ENCODE measurements around the gene YARS1.

Gene YARS1

DNA sequence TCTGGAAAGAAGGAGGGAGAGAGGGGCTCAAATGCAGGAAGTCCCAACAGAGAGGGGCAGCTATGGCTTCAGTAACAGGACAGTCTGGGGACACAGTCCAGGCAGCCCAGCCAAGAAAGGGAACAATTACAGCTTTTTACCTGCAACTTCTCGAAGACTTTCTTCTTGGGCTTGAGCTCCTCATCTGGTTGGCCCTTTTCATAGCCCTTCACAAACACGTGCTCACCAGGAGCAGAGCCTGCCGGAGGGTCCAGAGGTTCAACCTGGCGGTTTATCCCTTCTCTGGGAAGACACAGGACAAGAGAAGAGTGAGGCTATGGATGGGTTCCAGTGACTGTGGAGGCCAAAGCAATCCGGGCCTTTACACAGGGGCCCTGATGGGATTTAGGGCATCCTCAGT lies 37.9 kb downstream of the YARS1 start:
- no peak for DNase-seq (ENCODE audit: low spot score)

DNA sequence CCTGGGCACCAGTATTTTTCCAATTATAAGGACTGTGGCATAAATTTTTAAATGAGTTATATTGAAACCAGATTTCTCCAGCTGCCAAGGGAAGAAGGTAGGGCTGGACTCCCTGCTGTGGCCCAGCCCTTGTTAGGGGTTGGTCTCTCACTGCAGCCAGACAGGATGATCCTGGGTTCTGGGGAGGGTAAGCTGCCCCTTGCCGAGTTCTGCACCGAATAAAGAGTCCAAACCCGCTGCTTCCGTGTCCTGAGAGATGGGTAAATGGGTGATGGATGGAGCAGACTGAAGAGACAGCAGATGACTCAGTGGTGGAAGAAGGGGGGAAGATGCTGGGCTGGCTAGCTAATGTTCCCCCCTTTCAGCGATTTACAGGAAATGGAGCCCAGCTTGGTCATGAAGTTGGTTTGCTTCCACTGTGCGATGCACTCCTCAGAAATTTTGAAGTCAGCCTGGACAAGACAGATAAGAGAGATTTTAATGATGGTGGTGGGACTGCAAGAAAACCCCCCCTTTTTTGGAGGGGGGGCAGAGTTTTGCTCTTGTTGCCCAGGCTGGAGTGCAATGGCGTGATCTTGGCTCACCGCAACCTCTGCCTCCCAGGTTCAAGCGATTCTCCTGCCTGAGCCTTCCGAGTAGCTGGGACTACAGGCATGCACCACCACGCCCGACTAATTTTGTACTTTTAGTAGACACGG lies 41.4 kb downstream of the YARS1 start:
- DNase-seq (ENCODE audit: low spot score) = no peak

DNA sequence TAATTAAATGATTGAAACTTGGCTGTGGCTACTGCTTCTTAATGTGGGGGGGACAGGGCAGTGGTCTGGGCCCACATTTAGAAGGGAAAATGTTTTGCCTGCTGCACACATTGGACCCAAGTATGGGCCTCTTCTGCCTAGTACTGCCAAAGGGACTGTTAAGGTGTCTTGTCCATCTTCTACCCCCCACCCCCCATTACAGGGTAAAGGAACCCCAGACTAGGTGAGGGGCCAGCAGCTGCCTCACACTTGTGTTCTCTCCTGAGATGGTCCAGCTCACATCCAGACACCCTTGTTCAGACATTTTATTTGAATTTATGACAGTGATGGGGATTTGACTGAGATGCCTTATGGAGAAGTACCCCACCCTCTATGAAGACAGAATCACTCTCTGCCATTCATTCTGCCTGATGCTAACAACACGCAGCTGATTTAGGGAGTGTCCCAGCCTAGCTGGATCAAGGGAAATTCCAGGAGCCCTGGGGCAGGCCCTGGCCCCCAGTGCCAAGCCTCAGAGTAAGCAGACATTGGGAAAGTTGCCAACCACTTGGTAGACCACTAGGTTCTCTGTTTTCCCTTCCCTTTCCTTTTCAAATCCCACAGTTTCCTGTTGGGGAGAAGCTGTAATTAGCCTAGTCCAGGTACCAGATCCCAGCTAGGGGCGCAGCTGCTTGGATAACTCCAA lies 42.1 kb downstream of the YARS1 start:
- DNase-seq (ENCODE audit: low spot score) = no peak

DNA sequence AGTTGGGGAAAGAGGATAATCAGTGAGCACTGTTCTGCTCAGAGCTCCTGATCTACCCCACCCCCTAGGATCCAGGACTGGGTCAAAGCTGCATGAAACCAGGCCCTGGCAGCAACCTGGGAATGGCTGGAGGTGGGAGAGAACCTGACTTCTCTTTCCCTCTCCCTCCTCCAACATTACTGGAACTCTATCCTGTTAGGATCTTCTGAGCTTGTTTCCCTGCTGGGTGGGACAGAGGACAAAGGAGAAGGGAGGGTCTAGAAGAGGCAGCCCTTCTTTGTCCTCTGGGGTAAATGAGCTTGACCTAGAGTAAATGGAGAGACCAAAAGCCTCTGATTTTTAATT lies 42.7 kb downstream of the YARS1 start:
- DNase-seq (ENCODE audit: low spot score) = no peak

DNA sequence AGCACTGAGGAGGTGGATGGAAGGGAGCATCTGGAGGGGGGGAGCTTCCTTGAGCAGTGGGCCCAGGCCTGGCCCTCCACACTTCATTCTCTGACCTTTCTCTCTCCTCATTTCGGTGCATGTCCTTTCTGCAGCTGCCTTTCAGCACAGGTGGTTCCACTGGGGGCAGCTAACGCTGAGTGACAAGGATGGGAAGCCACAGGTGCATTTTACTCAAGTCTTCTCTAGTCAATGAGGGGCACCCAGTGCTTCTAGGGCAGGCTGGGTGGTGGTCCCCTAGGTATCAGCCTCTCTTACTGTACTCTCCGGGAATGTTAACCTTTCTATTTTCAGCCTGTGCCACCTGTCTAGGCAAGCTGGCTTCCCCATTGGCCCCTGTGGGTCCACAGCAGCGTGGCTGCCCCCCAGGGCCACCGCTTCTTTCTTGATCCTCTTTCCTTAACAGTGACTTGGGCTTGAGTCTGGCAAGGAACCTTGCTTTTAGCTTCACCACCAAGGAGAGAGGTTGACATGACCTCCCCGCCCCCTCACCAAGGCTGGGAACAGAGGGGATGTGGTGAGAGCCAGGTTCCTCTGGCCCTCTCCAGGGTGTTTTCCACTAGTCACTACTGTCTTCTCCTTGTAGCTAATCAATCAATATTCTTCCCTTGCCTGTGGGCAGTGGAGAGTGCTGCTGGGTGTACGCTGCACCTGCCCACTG lies 43.2 kb downstream of the YARS1 start:
- no peak for DNase-seq (ENCODE audit: low spot score)

DNA sequence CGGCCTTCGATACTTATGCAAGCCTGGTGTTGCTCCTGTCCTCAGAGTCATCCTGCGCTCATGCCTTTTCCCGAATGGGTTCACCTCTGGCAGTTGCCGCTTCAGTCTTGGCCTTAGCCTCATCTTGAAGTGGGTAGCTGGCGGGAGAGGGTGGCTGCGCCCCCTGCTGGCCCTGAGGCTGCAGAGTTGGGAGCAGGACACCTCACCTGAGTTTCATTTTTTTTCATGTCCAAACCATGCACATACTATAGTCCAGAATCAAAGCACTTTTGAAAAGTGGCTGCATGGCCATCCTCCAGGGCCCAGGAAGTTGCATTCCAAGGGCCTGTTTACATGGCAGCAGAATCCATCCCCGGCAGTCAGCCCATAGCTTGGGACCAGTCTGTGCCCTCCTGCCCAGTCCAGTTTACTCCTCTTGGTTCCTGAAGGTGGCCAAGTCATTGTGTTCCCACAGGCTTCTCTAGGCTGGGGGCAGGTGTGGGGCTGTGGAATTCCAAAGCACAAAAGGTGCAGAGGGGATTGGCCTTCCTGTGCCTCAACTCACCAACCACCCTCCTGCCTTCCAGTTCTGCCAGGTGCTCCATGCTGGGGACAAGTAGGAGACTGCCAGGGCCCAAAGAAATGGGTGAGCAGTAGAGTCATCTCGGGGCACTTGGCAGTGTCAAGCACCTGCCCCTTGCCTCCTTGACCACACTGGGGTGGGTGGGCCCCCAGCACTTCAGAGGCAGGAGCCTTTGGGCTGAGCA lies 44.0 kb downstream of the YARS1 start:
- peak; percentile 47 for DNase-seq (ENCODE audit: low spot score)

DNA sequence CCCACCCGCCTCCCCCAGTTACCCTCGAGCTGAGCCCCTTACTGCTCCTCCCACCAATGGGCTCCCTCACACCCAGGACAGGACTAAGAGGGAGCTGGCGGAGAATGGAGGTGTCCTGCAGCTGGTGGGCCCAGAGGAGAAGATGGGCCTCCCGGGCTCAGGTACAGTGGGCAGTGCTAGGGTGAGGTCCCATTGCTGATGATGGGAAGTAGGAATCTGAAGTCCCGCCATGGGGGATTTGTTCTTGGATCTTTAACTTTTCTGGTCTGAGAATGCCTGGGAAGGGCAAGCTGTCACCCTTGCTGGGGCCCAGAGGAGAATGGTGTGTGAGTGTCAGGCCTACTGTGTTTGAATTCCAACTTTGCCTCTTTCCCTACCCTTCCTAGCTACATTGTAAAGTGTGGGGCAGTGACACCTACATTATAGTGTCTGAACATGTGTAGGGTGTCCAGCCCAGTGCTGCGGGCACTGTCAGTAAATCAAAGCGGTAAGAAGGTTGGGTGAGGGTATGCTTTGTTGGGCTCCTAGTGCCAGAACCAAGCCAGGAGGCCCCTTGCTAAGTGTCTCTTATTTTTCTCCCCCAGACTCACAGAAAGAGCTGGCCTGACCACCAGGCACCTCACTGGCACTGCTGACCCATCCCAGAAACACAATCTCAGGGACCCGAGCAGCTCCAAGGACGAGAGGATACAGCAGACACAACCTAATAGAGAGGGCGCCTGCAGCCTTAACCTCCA lies 44.7 kb downstream of the YARS1 start:
- no peak for DNase-seq (ENCODE audit: low spot score)

DNA sequence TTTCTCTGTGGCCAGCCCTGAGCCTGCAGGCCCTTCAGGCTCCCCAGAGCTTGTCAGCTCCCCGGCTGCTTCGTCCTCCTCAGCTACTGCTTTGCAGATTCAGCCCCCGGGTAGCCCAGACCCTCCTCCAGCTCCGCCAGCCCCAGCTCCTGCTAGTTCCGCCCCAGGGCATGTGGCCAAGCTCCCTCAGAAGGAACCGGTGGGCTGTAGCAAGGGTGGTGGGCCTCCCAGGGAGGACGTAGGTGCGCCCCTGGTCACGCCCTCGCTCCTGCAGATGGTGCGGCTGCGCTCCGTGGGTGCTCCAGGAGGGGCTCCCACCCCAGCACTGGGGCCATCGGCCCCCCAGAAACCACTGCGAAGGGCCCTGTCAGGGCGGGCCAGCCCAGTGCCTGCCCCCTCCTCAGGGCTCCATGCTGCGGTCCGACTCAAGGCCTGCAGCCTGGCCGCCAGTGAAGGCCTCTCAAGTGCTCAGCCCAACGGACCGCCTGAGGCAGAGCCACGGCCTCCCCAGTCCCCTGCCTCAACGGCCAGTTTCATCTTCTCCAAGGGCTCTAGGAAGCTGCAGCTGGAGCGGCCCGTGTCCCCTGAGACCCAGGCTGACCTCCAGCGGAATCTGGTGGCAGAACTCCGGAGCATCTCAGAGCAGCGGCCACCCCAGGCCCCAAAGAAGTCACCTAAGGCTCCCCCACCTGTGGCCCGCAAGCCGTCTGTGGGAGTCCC lies 45.4 kb downstream of the YARS1 start:
- DNase-seq (ENCODE audit: low spot score) = no peak

DNA sequence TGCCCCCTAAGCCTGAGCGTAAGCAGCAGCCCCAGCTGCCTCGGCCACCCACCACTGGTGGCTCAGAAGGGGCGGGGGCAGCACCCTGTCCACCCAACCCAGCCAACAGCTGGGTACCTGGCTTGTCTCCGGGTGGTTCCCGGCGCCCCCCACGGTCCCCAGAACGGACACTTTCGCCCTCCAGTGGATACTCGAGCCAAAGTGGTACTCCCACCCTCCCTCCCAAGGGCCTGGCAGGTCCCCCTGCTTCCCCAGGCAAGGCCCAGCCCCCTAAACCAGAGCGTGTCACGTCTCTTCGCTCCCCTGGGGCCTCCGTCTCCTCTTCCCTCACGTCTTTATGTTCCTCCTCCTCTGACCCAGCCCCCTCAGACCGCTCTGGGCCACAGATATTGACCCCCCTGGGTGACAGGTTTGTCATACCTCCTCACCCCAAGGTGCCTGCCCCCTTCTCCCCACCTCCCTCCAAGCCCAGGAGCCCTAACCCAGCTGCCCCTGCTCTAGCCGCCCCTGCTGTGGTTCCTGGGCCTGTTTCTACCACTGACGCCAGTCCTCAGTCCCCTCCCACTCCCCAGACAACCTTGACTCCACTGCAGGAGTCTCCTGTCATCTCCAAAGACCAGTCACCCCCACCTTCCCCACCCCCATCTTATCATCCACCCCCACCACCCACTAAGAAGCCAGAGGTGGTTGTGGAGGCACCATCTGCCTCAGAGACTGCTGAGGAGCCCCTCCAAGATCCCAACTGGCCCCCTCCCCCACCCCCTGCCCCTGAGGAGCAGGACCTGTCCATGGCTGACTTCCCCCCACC lies 46.2 kb downstream of the YARS1 start:
- DNase-seq (ENCODE audit: low spot score) = no peak

DNA sequence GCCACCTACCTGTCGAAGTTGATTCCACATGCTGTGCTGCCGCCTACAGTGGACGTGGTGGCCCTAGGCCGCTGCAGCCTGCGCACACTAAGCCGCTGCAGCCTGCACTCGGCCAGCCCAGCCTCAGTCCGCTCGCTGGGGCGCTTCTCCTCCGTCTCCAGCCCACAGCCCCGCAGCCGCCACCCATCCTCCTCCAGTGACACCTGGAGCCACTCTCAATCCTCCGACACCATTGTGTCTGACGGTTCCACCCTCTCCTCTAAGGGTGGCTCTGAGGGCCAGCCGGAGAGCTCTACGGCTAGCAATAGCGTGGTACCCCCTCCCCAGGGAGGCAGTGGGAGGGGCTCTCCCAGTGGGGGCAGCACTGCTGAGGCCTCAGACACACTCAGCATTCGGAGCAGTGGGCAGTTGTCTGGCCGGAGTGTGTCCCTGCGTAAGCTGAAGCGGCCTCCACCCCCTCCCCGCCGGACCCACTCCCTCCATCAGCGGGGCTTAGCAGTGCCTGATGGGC lies 46.9 kb downstream of the YARS1 start:
- no peak for DNase-seq (ENCODE audit: low spot score)

DNA sequence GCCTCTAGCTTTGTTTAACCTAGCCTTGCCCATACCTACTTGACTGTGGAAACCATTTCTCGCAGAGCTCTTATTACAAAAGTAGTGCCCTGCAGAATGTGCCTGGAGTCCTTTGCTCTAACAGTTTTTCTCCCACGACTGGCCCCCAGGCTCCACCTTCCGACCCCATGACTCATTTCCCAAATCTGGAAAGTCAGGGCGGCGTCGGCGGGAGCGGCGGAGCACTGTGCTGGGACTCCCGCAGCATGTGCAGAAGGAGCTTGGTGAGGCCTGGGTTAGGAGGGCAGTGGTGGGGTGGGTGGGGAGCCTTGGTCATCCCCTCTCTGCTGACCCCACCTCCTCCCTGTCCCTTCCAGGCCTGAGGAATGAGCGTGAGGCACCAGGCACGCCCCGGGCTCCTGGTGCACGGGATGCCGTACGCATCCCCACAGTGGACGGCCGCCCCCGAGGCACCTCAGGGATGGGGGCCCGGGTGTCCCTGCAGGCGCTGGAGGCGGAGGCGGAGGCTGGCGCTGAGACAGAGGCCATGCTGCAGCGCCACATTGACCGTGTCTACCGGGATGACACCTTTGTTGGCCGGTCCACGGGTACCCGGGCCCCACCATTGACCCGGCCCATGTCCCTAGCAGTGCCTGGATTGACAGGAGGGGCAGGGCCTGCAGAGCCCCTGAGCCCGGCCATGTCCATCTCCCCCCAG lies 47.5 kb downstream of the YARS1 start:
- no peak for DNase-seq (ENCODE audit: low spot score)

DNA sequence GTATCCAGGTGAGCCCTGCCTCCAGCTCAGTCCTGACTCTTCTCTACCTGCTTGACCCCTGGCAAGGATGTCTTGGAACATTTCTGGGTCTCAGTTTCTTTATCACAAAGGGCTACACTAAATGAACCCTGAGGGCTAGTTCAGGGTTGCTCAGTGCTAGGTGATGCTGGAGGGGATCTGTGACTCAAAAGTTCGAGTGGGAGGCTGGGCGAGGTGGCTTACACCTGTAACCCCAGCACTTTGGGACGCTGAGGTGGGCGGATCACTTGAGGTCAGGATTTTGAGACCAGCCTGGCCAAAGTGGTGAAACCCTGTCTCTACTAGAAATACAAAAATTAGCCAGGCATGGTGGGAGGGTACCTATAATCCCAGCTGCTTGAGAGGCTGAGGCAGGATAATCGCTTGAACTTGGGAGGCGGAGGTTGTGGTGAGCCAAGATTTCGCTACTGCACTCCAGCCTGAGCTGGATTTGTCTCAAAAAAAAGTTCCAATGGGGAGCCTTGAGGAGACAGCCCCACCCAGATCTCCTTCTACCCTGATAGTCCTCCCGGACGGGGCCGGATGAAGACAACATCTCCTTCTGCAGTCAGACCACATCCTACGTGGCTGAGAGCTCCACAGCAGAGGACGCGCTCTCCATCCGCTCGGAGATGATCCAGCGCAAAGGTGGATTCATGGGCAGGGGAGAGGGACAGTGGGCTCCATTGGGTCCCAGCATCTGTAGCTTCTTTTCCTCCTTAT lies 48.9 kb downstream of the YARS1 start:
- DNase-seq (ENCODE audit: low spot score) = no peak

DNA sequence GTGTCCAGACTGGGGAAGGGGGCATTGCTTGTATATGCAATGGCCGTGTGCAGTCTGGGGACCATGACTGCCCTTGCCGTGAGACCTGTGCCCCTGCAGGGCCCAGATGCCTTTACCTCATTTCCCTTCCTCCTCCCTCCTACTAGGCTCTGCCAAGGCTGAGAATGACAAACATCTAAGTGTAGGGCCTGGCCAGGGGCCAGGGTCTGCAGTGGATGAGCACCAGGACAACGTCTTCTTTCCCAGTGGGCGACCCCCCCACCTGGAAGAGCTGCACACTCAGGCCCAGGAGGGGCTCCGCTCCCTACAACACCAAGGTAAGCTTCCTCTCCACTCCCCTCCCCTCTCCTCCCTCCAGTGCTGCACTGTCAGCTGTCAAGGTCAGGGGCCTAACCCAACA lies 49.5 kb downstream of the YARS1 start:
- no peak for DNase-seq (ENCODE audit: low spot score)

DNA sequence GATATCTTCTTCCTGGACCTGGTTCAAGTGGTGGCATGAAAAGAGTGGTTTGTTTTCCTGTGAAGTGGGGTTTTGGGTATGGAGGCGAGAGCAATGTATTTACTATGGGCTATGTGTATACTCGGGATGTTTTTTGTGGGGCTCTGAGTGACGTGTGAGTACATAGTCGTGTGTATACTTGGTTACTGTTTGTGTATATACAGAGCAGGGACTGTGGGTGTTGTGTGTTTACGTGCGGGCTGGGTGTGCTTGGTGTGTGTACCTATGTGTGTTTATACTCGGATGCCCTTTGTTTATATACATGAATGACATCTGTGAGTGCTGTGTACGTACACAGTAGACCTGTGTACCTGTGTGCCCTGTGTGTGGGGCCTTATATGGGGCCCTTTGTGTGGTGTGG lies 50.0 kb downstream of the YARS1 start:
- DNase-seq (ENCODE audit: low spot score) = no peak

DNA sequence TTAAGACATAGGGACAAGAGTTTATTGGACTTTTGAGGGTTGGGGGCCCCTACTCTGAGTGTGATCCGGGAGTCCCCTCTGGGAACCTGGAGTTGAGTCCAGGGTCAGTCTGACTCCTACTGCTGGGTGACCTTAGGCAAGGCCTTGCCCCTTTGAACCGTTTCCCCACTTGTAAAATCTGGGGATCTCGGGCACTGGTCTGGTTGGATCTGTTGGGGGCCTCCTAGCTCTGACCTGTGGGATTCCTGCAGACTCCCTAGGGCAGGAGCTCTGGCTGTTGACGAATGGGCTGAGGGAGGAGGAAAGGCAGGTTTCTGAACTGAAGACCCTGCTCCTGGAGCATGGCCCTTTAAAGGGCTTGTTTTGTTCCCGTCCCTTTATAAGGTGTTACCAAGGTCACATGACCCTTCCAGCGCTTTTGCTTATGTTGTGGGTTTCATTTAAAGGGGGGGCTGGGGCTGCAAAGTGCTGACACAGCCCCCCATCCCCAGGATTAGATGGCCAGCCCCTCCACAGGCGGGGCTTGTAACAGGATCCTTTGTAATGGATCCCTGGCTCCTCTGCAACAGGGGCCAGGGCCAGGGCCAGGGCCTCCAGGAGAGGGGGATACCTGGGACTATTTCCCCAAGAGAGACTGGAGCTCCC lies 50.7 kb downstream of the YARS1 start:
- no peak for DNase-seq (ENCODE audit: low spot score)

DNA sequence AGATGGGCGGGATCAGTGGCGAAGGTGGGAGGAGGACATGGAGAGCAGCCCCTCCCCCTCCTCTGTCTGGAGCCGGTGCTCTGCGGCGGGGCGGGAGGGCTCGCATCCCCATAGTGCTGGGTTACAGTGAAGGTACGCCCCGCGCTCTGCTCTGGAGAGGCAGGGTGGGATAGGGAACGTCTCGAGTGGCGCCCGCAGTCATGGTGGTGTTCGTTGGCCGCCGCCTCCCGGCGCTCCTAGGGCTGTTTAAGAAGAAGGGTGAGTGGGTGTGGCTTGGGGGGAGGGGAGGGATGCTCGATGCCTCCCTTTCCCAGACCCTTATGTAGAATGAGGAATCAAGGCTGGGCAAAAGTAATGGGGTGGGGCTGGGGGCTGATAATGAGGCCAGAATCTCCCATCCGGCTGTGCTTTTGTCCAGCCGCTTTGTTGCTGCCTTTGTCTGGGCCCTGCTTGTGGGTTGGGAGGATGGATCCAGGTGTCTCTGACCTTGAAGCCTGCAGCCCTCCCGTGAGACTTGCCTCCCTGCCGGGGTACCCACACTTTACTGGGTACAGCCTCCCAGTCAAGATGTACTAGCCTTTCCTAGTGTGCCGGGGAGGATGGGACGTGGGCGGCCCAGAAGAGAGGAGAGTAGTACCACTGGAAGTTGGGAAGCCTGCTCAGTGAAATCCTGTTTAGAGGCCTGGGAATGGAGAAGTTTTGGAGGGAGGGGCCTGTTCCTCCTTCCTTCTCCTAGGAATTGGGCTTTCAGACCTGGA lies 51.4 kb downstream of the YARS1 start:
- DNase-seq (ENCODE audit: low spot score) = no peak

DNA sequence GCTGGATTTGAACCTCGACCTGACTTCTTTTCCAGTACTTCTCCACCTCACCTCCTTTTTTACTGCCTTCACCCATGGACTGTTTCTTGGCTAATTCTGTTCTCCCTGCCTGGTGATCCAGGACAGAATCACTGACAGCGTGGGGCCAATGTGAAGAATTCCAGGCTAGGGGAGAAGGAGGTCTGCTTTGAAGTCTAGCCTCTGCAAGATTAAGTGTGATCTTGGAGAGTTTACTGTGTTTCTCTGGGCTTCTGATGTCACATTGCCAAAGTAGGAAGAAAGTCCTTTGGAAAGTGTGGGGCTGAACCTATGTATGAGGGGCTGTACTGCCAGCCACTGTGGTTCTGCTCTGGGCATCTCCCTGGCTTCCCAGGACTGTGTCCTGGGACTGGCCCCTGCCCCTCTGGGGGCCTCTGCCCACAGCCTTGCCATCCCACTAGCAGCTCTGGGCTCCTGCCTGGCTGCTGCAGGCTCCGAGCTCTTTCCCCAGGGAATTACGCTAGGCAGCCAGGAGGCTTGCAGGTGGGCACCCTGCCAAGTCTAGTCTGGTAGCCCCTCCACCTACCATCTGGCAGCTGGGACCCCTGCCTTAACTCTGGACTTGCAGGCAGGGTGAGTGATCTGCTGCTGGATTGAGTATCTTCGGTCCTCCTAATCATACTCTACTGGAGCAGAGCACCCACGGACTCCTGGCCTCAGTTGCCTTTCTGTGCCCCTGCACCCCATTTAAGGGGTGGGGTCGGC lies 52.2 kb downstream of the YARS1 start:
- DNase-seq (ENCODE audit: low spot score) = no peak

All from globus pallidus (tissue), 1 donor.